DMS114 treated with DMSO at 0.1 percent for 48 hours (cell line): ENCODE data around the gene NRCAM.

ENCODE experiments used
- DNase-seq: peaks from one replicate; lab custom pipeline; 2025; ENCODE audit not compliant: unreplicated experiment; lab: John Stamatoyannopoulos, UW

Gene NRCAM

DNA sequence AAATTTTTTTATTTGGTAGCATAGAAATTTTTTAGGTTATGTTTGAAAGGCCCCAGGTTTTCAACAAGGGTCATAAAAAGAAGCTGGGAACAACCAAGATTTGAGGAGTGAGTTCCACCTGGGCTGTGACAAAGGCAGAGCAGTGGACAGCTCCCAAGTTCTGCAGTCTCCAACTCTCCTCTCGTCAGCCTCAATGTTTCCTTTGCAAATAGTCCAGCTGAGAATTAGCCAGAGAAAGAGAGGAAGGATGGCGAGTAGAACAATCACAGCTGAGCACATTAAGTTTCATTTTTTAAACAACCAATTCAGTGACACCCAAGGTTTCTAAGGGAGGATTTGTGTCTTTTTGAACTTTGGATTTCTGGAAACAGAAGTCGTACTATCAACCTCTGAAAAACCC, 143.2 kb downstream of the NRCAM start:
- no peak for DNase-seq

DNA sequence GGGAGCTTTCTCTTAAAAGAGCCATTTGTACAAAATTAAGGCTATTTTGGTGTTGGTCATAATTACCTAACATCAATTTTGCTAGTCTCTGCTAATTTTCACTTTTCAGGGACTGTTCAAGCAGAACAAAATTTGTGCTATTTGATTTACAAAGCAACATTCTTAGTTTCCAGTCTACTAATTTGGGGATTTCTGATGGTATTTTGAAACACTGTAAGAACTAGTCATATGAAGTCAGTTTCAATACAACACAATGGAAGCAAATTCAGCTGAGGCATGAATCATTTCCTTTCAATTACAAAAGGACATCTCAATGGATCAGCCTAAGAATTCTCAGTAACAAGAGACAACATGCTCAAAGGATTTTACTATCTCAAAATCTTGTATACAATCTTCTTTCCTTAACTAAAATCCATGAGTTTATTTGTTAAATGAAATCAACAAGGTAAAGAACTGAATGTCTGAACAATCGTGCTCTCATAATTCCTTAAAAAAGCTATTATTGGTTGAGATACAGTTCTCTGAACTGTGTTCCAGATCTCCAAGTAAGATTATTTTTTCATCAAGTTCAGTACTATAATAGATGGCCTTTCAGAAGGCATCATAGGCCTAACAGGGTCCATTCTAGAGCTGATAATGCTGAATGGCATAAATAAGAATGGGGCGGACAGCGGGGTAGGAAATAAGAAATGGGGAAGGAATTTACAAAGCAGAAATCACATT, 144.6 kb downstream of the NRCAM start:
- DNase-seq, result no peak

DNA sequence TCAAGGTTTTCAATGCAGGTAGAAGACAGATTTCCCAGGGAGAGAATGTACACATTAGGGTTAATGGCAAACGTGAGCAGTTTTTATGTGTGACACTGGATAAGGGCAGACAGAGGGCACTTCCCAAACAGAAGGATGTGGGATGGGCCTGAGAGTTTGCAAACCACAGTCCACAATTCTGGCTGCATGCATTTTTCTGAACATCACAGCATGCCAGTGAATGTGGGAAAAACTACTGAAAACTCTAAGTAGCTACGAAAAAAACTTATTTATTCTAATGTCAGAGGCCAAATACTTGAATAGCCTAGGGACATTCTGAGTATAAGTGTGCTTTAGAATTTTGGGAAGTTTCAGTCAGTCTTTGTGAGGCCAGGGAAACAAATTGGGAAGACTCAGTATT, 145.9 kb downstream of the NRCAM start:
- DNase-seq, result no peak

DNA sequence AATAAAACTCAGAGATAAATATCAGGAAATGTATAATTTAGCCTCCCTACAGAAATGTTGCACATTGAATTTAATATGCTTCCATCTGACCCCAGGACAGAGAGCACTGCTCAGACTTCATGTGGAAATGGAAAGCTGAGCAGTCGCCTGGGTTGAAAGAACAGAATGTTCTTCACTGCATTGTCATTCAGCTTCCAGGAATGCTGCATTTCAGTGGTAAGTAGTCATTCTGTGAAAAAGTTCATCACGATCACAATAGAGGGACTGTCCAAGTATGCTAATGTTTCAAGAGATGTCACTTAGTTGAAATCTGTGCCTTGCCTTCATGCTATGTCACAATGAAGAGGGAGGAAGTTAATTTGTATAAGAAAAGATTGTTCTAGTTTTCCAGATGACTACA, 147.3 kb downstream of the NRCAM start:
- DNase-seq, result no peak

DNA sequence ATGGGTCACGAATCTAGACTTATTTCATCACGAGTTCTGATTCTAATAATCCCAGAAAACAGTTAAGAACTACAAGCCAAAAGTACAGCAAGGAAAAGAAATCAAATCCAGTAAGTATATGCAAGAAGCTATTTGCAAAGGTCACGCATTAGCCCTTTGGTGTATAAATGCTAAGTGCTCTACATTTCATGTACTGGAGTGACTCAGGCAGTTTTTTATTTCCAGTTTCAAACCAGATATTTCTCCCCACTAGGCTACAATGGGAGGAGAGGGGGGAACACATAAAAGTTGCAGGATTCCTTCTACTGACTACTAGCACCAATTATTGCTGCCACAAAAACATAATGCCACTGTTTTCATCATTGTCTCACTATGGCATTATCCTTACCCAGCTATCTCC, 148.0 kb downstream of the NRCAM start:
- DNase-seq, result no peak

DNA sequence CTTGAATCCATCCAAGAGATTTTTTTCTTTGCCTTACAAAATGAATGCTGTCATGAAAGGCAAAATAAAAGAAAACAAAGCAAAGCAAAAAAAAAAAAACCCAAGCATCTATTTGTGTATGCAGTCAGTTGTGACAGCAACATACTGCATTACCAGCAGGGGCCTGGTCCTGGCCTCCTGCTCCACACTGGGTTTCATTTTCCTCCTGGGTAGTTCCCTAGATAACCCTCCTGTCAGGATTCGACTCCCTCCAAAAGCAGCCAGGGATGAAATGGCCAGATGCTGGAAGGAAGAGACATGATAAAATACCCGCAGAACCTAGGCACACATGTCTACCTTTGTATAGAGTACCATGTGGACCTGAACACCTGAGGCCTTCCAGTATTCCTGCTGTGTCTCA, 148.6 kb downstream of the NRCAM start:
- no peak for DNase-seq

DNA sequence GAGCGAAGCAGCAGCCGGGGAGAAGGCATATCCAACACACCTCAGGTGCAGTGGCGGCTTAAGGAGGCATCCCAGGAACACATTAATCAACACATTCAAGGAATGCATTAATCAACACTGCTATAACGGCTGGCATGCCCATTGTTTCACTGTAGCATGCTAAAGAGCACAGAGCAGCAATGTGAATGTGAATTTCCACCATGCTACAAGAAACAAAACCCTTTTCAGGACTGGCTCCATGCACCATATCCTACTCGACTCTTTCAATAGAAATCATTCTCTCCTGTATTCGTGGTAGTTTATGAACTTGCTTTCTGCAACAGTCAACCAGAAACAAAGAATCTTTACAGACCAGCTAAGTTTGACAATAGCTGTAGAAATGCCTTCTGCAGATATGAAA, 149.0 kb downstream of the NRCAM start:
- DNase-seq, result no peak

DNA sequence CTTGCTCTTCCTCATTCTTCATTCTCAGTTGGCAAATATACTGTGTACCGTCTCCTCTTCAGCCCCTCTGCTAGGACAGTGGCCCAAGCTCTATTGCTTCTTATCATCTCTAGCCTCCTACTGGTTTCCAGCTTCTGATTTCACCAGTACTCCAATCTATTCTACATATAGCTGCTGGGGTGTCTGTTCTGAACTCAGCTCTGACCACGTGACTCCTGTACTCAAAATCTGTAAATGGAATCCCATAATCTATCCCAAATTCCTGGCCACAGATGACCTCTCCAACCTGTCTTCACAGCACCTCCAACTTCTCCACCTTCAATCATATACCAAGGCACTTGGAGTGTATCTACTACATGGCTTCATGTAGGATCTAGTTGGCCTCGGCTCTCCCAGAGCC, 152.9 kb downstream of the NRCAM start:
- DNase-seq, result no peak

DNA sequence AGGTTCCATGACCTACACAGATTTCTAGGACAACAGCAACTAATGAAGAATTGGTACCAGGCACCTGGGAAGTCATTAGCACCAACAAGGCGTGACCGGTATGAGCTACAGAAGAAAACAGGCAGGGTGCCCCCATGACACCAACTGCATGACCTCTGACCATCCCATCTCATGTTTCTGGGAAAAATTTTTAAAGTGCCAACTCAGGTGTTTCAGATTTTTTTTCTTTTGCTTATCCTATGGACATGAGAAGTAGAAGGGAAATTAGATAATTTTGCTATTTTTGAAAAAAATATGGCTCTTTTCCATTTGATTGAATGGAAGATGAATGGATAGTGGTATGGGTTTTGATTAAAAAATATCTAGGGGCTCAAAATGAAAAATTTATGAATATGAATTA, 154.8 kb downstream of the NRCAM start:
- DNase-seq, result no peak

DNA sequence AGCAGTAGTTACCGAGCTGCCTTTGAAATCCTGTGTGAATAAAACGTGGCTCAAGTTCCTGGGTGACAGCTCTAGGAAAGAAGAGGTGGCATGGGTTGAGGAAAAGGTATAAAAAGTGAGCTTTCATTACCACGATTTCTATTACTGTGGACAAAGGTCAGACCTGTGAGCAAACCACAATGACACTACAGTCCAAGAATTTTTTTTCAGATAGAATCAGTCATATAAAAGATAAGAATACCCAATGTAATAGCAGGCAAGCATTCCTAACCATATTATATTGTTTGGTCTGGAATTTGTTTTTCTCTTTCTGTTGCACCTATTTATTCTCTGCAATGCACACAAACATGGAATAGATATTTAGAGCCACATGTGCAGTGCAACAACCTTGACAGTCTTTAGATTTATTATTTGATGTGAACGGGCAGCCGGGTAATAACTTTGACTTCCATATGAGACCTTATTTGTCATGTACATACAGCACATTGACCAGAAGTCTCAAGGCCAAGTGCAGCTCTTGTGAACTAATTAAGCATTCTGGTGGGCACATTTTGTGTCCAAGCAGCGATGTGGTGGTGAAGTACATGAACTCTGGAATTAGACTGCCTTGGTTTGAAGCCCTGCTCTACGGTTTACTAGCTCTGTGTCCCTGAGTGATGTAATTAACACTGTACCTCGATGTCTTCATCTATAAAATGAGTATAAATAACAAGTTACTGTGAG, 156.8 kb downstream of the NRCAM start:
- DNase-seq, result no peak

DNA sequence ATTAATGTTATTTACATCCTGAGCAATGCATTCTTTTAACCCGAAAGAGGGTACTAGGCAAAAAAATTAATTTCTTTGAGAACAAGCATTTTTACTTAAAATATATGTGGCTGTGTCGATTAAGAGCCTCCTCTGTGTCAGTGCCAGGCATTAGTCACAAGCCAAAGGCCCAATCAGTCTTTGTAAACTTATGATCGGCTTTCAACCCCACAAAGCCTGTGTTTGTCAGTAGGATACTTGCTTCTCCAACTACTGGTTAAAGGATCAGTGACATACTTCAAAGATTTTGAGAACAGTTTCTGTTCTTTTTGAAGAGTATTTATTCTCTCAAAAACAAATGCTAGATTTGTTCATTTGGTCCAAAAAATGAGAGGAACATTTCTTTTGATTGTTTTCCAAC, 159.3 kb downstream of the NRCAM start:
- no peak for DNase-seq

DNA sequence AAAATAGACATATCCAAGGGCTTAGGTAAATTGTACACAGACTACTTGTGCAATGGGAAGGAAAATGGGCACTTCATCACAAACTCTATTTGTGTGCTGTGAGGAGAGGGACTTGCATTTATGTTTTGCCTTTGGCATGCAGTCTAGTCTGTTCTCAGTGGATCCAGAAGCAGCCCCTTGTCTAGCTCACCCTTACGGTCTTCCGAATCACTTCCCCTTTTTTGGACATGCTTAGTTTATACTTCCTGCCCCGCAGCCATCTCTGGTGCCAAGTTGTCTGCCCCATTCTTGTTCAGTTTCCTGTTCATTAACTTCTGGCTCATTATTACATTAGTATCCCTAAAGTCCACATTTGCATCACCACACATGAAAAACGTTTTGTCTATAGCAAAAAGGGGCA, 161.6 kb downstream of the NRCAM start:
- DNase-seq, result no peak

DNA sequence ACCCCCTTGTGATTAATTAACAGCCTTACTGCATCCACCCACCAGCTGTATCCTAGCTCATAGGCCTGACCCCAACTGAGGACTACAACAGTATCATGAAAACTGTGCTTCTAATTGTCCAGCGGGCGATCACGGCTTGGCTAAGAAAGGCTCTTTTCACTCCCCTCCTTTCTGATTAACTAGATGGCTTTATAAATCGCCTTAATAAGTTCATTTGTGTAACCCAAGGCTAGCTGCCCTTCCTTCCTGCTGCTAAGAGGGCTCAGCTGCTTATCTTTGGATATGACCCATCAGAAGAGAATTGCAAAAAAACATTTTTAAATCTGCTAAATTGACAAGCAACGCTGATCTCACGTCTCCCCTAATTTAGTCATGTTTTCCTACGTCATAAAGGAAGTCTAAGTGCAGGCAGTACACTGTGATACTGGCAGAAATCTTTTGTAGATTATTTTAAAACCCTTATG, 163.1 kb downstream of the NRCAM start:
- DNase-seq, result no peak

DNA sequence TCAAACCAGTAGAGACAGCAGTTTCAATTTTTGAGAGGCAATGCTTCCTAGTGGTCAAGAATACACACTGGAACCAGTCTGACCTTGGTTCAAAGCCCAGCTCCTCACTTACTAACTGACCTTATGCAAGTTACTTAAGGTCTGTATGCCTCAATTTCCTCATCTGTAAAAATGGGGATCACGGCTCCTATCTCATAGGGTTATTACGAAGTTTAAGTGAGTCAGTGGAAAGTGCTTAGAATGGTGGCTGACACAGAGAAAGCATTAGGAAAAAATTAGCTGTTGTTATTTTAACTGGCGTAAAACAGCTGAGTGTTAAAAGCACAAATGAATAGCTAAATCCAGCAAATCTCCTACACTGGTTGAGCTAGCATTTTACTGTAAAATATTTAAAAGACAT, 163.7 kb downstream of the NRCAM start:
- DNase-seq, result no peak

DNA sequence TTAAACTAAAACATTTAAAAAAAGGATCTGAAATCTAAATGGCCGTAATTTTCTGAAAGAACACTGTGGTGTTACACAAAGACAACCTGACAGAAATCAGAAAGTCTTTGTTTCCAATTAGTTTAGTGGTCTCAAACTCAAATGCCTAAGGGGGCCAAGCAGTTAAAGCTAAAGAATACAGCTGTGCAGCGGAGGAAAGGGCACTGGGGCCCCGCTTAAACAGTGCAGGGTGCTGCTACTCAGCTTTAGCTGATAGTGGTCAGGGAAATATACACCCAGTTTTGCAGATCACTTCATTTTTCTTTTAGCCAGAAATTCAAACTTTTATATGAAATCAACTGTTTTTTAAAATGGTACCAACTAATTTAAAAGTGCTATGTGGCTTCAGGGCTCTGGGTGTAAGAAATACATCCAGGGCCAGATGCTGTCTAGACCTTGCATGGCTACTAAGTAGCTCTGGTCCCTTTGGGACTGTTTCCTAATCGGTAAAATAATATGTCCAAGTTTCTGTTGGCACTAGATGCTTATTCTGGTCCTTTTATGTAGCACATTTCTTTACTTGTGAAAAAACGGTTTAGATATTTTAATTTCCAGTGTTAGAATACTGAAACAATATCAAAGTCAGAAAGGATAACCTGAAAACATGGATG, 164.3 kb downstream of the NRCAM start:
- DNase-seq, result no peak

DNA sequence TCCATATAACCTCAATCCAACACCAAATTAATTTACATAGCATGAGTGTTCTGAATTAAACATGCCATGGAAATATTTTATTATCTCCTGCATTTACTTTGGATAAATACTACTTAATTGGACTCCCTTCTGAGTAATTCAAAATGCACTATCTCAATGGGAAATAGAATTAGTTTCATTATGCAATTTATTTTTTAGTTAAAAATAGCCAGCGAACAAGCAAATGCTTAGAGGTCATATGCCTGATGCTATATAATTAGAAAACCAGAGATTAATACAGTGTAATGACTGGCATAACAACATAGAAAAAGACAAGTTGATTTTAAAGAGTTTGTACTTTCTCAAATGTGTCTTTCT, 165.1 kb downstream of the NRCAM start:
- no peak for DNase-seq

DNA sequence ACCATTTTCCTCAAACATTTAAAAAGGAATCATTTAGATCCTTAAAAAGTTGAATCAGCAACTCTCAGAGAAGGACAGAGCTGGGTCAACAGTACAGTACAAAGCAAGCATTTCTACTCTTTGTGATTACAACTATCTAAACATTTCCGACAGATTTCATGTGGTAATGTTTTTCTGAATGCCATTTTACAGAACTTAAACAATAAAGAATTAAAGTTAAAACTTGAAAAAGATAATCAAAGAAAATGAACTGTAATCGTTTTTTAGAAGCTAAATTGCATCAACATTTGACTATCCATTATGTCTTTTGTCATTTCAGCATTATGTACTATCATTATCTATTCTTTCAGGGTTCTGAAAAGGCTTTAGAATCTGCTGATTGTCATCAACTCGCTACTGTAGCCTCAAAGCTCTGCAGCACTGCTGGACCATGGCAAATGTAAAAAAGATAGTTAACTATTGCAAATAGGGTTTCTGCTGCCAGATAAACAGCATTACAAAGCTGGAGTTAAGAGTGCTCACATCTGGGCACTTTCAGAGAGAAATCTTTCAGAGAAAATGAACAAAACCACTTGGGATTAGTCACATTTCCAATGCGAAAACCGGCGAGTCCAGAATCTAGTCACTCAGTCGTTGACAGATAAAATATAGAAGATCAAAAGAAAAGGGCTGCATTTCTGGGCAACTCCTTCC, 165.6 kb downstream of the NRCAM start:
- no peak for DNase-seq

DNA sequence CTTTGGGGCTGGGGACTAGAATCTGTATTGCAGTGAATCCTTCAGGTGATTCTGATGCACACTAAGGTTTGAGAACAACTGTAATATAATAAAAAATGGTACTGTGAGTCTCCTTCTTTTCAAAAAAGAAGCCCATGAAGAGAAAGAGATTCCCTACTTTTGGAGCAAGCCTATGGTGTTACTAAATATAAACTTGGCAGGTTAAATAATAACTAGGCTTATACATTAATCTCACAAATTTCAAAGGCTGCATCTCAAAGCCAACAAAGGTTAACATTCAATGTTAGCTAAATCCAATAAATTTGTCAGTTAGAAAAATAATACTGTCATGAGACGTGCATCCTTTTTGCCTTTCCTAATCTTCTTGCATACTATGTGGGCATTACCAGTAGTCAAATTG, 166.4 kb downstream of the NRCAM start:
- DNase-seq, result no peak

DNA sequence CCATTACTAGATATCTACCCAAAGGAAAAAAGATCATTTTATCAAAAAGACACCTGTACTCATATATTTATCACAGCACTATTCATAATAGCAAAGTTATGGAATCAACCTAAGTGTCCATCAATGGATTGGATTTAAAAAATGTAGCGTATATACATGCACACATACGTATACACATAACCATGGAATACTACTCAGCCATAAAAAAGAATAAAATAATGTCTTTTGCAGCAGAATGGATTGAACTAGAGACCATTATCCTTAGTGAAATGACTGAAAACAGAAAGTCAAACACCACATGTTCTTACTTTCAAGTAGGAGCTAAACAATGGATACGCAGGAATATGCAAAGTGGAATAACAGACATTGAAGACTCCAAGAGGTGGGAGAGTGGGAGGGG, 168.4 kb downstream of the NRCAM start:
- no peak for DNase-seq

DNA sequence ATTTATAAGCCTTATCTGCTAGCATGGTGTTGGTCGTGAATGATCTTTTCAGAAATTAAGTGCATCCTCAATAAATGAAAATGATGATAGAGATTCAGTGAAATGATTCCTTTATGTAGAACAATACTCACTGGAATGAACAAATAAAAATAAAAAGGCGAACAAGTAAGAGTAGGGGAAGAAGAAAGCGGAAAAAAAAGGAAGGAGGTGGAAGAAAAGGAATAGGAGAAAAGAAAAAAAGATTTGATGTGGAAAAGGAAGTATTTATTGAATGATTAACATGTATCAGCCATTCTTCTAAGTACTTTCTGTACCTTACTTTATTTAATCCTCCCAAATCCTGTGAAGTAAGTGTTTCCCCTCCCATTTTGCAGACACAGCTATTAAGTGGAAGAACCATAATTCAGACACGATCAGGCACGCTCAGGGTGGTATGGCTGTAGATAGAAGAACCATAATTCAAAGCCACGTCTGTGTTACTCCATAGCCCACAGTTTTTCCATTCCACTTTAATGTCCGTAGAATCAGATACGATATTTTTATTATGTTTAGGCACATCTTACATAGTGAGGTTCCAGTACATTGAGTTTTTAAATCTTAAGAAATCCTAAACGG, 169.8 kb downstream of the NRCAM start:
- no peak for DNase-seq

DNA sequence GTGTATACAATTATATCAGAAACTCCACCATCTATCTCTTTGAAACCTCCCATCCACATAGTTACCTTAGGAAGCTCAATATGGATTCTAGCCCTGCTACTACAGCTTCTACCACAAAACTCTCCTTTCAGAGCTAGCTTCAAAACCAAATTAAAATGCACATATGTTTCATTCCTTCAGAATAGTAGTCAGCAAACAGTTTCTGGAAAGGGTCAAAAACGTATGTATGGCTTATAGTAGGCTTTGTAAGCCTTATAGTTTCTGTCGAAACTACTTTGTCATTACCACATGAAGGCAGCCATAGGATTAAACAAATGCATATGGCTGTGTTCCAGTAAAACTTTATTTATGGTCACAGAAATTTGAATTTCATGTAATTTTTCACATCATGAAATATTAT, 170.5 kb downstream of the NRCAM start:
- DNase-seq, result no peak
